ENCODE data around the gene TFCP2L1.
"Not testable (repeated sequence)": the region's sequence is repeated elsewhere in the genome, so short reads cannot be mapped to it uniquely, and the experiment has no call there.

Gene TFCP2L1

GRCh38 chr2:121240436-121240835 lies 44.6 kb downstream of the TFCP2L1 start:
- DNase-seq = no peak

DNA sequence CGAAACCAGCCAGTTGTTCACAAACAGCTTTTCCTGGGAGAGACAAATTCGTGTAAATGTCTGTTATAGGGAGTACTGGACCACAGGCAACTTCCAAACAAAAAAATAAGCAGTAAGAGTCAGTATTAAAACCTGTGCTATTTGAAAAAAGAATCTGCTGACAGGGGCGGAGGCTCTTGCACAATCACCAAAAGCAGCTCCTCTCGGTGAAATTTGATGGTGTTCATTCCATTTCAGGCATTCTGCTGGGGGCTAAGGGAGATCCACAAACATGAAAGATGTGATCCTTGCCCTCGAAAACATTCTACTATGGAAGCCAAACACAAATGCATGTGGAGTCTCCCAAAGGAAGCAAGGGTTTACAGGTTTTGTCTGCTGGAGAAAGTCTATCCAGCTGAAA lies 45.0 kb downstream of the TFCP2L1 start:
- no peak for DNase-seq

DNA sequence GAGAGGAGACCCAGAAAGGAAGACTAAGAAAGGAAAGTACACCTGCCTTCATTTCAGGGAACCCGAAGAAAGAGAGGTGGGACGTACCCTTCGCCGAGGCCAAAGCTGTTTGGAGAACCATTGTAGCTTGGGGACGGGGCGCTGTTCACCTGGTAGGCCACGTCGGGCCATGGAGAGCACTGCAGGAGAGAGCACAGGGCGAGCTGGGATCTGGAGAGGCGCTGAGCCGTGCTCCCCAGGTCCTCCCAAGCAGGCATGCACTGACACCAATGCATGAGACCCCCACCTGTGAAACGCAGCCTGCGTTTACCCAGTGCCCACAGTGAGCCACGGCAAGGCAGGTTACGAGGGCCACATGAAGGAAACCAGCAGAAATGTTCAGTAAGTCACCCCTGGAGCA lies 45.5 kb downstream of the TFCP2L1 start:
- no peak for DNase-seq

DNA sequence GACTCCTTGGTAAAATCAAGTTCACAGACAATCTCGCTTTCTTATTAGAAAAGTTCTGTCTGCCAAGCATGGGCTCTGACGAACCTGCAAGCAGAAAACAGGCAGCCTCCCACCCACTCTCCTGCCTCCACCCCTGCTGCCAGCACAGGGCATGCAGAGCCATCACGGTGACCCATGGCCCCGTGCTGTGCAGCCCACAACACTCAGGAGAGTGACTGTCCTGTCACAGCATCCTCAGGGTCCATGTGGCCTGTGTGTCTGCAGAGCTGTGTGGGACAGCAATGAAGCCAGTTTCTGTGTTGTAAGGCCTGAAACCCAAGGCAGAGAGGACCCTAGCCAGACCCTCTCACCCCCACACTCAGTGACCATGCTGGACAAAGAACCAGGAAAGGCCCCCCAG lies 46.2 kb downstream of the TFCP2L1 start:
- DNase-seq = no peak

DNA sequence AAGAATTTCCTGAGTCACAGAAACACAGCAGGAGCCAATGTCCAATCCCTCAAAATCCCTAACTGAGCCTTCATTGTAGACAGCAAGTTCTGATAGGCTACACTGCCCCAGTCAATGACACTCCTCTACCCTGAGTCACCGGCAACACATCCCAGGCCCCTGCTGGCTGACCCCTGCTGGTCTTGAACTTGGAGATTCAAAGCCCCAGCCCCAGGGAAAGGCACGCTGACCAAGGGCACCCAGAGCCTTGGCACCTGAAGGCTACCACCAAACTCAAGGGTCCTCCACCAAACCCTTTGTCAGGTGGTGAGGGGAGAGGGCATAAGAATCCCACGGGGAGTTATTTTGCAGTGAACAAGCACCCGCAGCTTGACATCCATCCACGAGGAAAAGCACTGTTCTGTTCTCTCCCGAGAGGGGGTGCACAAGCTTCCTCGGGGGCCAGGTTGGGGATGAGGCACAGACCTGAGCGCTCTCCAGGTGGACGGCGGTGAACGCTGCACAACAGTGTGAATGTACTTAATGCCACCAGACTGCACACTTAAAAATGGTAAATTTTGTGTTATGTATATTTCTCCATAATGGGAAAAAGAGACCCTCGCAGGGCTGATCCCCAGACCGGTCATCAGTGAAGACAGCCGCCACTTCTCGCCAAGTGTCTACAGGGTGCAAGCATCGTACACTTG lies 46.9 kb downstream of the TFCP2L1 start:
- no peak for DNase-seq

GRCh38 chr2:121237336-121237979 lies 47.5 kb downstream of the TFCP2L1 start:
- no peak for DNase-seq

- DNase-seq = no peak
Observed at GRCh38 chr2:121236650-121237180, 48.3 kb downstream of the TFCP2L1 start.

GRCh38 chr2:121236101-121236640 lies 48.8 kb downstream of the TFCP2L1 start:
- no peak for DNase-seq

DNA sequence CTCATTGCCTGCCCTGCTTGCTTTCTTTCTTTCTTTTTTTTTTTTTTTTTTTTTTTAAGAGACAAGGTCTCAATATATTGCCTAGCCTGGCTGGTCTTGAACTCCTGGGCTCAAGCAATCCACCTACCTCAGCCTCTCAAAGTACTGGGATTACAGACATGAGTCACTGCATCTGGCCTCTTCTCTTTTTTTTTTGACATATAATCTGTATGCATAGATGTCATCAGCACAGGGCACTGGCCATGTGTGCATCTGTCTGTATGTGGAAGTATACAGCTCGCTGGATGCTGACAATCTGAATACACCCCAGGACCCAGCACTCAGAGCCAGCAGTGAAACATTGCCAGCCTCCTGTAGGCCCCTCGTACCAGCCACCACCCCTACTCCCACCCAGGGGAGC lies 49.5 kb downstream of the TFCP2L1 start:
- DNase-seq = no peak

- DNase-seq = no peak
Observed at GRCh38 chr2:121234791-121235190, 50.2 kb downstream of the TFCP2L1 start.

DNA sequence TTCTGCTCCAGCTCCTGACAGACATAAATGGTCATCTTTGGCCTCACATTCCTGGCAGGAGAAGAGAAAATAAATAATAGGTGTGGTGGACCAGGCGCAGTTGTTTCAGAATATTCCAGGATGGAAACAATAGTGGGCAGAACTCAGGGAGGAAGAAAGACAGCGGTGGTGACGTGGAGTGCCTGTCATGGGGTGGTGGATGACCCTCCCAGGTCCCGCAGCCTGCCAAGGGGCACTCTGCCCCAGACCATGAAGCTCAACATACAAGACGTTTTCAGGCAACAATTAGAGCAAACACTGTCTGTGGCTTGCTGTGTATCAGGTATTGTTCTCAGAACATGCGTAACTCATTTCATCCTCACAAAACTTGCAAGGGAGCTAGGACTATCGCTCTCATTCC lies 50.9 kb downstream of the TFCP2L1 start:
- DNase-seq = no peak

GRCh38 chr2:121233486-121234110 lies 51.4 kb downstream of the TFCP2L1 start:
- no peak for DNase-seq

- no peak for DNase-seq
Observed at GRCh38 chr2:121232626-121233265, 52.3 kb downstream of the TFCP2L1 start.

GRCh38 chr2:121231385-121232000 lies 53.5 kb downstream of the TFCP2L1 start:
- DNase-seq = no peak

DNA sequence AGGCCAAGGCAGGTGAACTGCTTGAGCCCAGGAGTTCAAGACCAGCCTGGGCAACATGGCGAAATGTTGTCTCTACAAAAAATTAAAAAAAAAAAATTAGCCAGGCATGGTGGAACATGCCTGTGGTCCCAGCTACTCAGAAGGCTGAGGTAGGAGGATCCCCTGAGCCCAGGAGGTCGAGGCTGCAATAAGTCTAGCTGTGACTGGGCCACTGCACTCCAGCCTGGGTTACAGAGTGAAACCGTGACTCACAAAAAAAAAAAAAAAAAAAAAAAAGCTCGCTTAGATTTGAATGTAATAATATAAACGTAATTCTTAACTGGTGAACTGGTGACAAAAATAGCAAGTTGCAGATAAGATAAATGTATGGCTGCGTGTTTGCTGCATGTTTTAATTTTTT lies 56.5 kb downstream of the TFCP2L1 start:
- no peak for DNase-seq

GRCh38 chr2:121227381-121228144 lies 57.4 kb downstream of the TFCP2L1 start:
- peak; percentile 6 to 29 for DNase-seq

GRCh38 chr2:121225681-121226080 lies 59.3 kb downstream of the TFCP2L1 start:
- not testable (repeated sequence) for DNase-seq

DNA sequence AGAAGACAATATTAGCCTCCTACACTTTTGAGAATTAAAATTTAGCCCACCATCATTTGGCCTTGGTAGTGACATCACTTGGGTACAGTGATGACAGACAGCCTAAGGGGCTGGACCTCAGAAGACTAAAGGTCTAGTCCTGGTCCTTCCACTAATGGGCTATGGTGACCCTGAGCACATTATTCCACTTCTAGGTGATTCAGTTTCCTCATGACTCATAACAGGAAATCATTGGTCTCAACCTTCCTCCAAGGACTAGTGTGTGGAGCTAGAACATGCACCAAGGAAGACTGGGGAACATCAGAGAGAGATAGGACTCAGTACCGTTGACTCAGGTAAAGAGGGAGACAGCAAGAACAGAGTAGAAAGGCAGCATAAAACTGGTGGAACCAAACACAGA lies 64.0 kb downstream of the TFCP2L1 start:
- no peak for DNase-seq

- no peak for DNase-seq
Observed at GRCh38 chr2:121219866-121220265, 65.1 kb downstream of the TFCP2L1 start.

- DNase-seq = no peak
Observed at GRCh38 chr2:121218386-121218938, 66.5 kb downstream of the TFCP2L1 start.

DNA sequence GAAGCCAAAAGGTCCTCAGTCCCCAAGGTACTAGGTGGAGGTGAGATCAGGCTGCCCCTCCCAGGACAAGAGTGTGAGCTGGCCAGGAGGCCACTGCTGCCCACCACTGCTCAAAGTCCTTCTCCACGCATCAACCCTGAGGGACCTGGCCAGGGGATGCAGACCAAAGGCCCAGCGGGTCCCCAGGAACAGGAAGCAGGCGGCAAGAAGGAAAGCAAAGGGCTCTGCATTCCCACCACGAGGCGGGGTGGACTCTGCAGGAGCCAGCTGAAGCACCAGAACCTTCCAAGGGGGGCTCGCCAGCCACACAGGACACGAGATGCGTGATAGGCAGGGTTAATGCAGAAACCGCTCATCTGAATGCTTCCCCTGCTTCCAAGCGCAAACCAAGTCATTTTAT lies 67.4 kb downstream of the TFCP2L1 start:
- no peak for DNase-seq

- DNase-seq = no peak
Observed at GRCh38 chr2:121214296-121214695, 70.7 kb downstream of the TFCP2L1 start.

Data from hippocampal formation (tissue), 2 donors.